GM12878 (cell line): Measurements from ENCODE around the gene MSI2. TPM values are rescaled to one million over a fixed set of nuclear protein-coding genes. Genes with fewer than 3 reads are reported as not detected.

Source experiments
- ATAC-seq: fragments of 200-7000 bp; cut with Tn5 transposase; 3 replicates; pipeline ENCODE4 v1.9.1; 2020; ENCODE audit warnings: mild to moderate bottlenecking, moderate library complexity
- BruUV-seq: library from RNA; stranded (reverse); fragments of 400-500 nt; replicated peaks from 2 replicates; lab custom pipeline; 2021; lab: Mats Ljungman, UMichigan
- CTCF ChIA-PET: fragments of 300-600 bp; sonication (Branson Sonifier 250); formaldehyde crosslinking; extraction: SDS; loops from one replicate; lab custom pipeline; 2021; ENCODE audit warnings: inconsistent platforms; lab: Yijun Ruan, JAX
- POLR2A ChIA-PET: fragments of 350-600 bp; formaldehyde crosslinking; extraction: SDS; loops from one replicate; lab custom pipeline; 2021; ENCODE audit warnings: inconsistent platforms; lab: Charles Lee
- RAD21 ChIA-PET: fragments of 300-600 bp; sonication (Branson Sonifier 250); formaldehyde crosslinking; loops from one replicate; lab custom pipeline; 2023; ENCODE audit warnings: antibody characterized with exemption; ENCODE audit not compliant: unreplicated experiment; lab: Charles Lee
- SMC1A ChIA-PET: fragments of 300-600 bp; sonication (Branson Sonifier 250); formaldehyde crosslinking; loops from one replicate; lab custom pipeline; 2023; ENCODE audit not compliant: unreplicated experiment, uncharacterized antibody; lab: Charles Lee
- DNase-seq: peaks from one replicate; pipeline ENCODE4 v3.0.0-alpha.2; 2011; ENCODE audit warnings: low read depth, low spot score
- FAIRE-seq: peaks from 3 replicates; lab custom pipeline; 2011; peaks lifted over from hg19 to GRCh38; lab: Jason Lieb, UNC
- H2AFZ ChIP-seq: 2 replicates; pipeline ENCODE4 v1.6.0; 2011; ENCODE audit warnings: low read depth, low read length, control low read depth; ENCODE audit not compliant: control insufficient read depth
- H3K27ac ChIP-seq: 2 replicates; pipeline ENCODE4 v1.5.1; 2011; ENCODE audit warnings: control low read depth; ENCODE audit not compliant: control insufficient read depth, insufficient read depth
- H3K27me3 ChIP-seq, 2 experiments: replicated peaks in 1 of 2; 2 replicates each; pipeline versions ENCODE4 v1.6.0 to v1.6.1; 2011; ENCODE audit warnings: low read length in 1 of 2; ENCODE audit not compliant: control insufficient read depth in 2 of 2, insufficient read depth in 2 of 2
- H3K36me3 ChIP-seq, 2 experiments: 2 replicates each; pipeline ENCODE4 v1.5.1; 2011; ENCODE audit warnings: low read length in 1 of 2; ENCODE audit not compliant: control insufficient read depth in 2 of 2, insufficient read depth in 2 of 2
- H3K4me1 ChIP-seq: 2 replicates; pipeline ENCODE4 v1.6.1; 2011; ENCODE audit warnings: mild to moderate bottlenecking, low read length, moderate library complexity, mixed read lengths; ENCODE audit not compliant: control insufficient read depth, insufficient read depth
- H3K4me2 ChIP-seq: 2 replicates; pipeline ENCODE4 v1.6.0; 2011; ENCODE audit warnings: control low read depth; ENCODE audit not compliant: control insufficient read depth, insufficient read depth
- H3K4me3 ChIP-seq: fragments of 200-600 bp; sonication (generic); 2 replicates; pipeline ENCODE4 v1.5.1; 2016
- H3K79me2 ChIP-seq: 2 replicates; pipeline ENCODE4 v1.6.0; 2011; ENCODE audit warnings: low read length; ENCODE audit not compliant: control insufficient read depth, insufficient read depth
- H3K9ac ChIP-seq: 2 replicates; pipeline ENCODE4 v1.8.0; 2011; ENCODE audit warnings: low read length, control low read depth, mixed read lengths; ENCODE audit not compliant: control insufficient read depth, insufficient read depth
- H3K9me3 ChIP-seq: replicated peaks from 3 replicates; pipeline ENCODE4 v1.5.1; 2011; ENCODE audit warnings: mild to moderate bottlenecking, low read length; ENCODE audit not compliant: control insufficient read depth, insufficient read depth
- H4K20me1 ChIP-seq: 2 replicates; pipeline ENCODE4 v1.6.0; 2011; ENCODE audit not compliant: control insufficient read depth, insufficient read depth
- BACH1 ChIP-seq: fragments of 450-650 bp; IDR thresholded peaks from 2 replicates; pipeline ENCODE4 v1.6.1; 2017; ENCODE audit warnings: mild to moderate bottlenecking, borderline replicate concordance
- JUND ChIP-seq: IDR thresholded peaks from 2 replicates; pipeline ENCODE4 v1.6.1; 2012; ENCODE audit warnings: low read depth, mild to moderate bottlenecking, low read length, improper control_type of control experiment, moderate library complexity
- PAX8 ChIP-seq: fragments of 450-650 bp; IDR thresholded peaks from 2 replicates; pipeline ENCODE4 v1.6.1; 2017; ENCODE audit warnings: mild to moderate bottlenecking, moderate library complexity
- TCF12 ChIP-seq: IDR thresholded peaks from 2 replicates; pipeline ENCODE4 v1.6.1; 2011; ENCODE audit warnings: low read depth, mild to moderate bottlenecking, low read length
- YY1 ChIP-seq: IDR thresholded peaks from 2 replicates; pipeline ENCODE4 v1.6.1; 2011; ENCODE audit warnings: low read depth, mild to moderate bottlenecking, low read length
- ZNF217 ChIP-seq: fragments of 450-650 bp; IDR thresholded peaks from 2 replicates; pipeline ENCODE4 v1.6.1; 2017; ENCODE audit warnings: antibody characterized with exemption, mild to moderate bottlenecking
- WGBS: methylation state at CpG from one replicate; pipeline ENCODE4 v1.1.6; 2016; ENCODE audit warnings: low lambda C conversion rate; ENCODE audit not compliant: insufficient replicate concordance, insufficient coverage; ENCODE audit errors: missing lambda C conversion rate; 5-methylcytosine and 5-hydroxymethylcytosine counted together
- in situ Hi-C: fragments of 300-500 bp; cut with MboI; formaldehyde crosslinking; loops from 9 replicates; pipeline ENCODE4 v1.14.3; 2018; ENCODE audit warnings: mixed read lengths
- intact Hi-C: fragments of 100-400 bp; cut with micrococcal nuclease; formaldehyde crosslinking; loops from one replicate; pipeline ENCODE4 v1.14.2; 2022; ENCODE audit not compliant: unreplicated experiment
- polyA plus RNA-seq, 11 experiments: library from polyadenylated mRNA; depleted of rRNA in 4 of 11; unstranded in 6 of 11; stranded (reverse) in 5 of 11; fragments of >200 nt; fragmentation: Nextera tagmentation in 4 of 11; fragmentation: Illumina TruSeq in 1 of 11; extraction: Ambion mirVana in 4 of 11; extraction: Trizol in 1 of 11; gene quantifications; 1 replicate in 1 of 11; 2 replicates in 10 of 11; pipeline versions ENCODE4 v1.2.1 to v1.2.3, GENCODE V29; 2011 to 2016; ENCODE audit warnings: inconsistent platforms in 2 of 11, missing spikeins in 2 of 11, low read depth in 1 of 11
- total RNA-seq, 4 experiments: library from RNA; depleted of rRNA in 3 of 4; stranded (reverse); fragments of >200 nt in 3 of 4; fragmentation: Illumina TruSeq in 1 of 4; extraction: Trizol in 1 of 4; gene quantifications; 2 replicates each; pipeline versions ENCODE4 v1.2.1 to v1.2.3, GENCODE V29; 2013 to 2021

MSI2 gene
- total and polyA plus RNA-seq, 10 of the 15 experiments (the other 5 are each of a cell fraction or from before 2014, with no cell fraction given), result 6.1 to 76.1 (median 42.0) TPM

DNA sequence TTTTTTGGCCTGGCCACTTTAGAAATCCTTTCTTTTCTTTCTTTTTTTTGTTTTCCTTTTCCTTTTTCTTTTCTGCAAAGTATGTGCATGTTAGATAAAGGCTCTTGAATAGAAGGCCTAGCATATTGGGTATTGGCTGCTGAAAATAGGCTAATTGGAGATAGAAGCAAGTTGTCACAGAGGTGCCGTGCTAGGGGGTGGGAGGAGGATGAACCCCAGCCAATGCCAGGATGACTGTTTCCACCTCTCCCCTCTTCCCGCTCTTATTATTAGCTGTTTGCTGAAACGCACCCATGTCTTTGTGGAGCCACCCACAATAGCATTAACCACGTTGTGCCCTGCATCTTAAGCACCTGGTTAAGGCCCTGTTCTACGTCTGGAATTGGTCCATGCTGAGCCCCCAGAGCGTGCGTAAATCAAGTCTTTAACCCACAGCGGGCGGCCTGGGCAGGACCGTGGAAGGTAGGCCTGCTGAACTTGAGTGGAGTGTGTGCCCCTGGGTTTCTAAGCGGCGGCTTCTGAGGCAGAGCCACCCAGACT, 123.6 kb downstream of the MSI2 start (continued):
- TF ChIP-seq ZNF217 (no peak), BACH1 (no peak)

DNA sequence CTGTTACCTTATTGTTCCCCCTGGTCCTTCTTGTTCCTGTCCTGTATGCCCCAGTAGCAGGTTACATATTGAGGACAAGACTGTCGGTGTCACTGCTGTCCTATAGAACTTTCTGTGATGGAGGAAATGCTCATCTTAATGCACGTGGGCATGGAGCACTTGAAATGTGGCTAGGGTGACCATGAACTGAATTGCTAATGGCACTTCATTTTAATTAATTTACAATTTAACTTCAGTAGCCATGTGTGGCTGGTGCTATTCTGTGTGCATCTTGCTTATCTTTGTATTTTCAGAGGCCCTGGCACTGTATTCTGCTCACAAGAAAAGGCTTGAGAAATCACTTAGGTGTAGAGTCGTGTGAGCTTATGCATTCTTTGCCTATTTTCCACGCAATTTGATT, 125.2 kb downstream of the MSI2 start:
- 82% methylated on average over 4 of the region's 4 CpGs for WGBS
- Histone ChIP-seq H3K4me2 (no peak overlapping the region), H3K27ac (no peak overlapping the region), H3K27me3 (no peaks in the 10 kb centered on the region), H3K9me3 (peaks cover 4% of the 10 kb centered on the region; the same call in 1 of the 3 replicates), H3K9ac (no peak overlapping the region), H3K36me3 (peaks cover 1 to 2% of the 10 kb centered on the region in 2 experiments; a peak in 2 of 4 replicates), H4K20me1 (no peaks in the 10 kb centered on the region), H3K4me3 (no peak overlapping the region), H2AFZ (no peak overlapping the region), H3K79me2 (peaks cover 2% of the 10 kb centered on the region; the same call in 1 of the 2 replicates), H3K4me1 (no peaks in the 10 kb centered on the region)
- ATAC-seq (no peak), FAIRE-seq (no peak), DNase-seq (no peak)
- TF ChIP-seq TCF12 (no peak), PAX8 (no peak)
- ChIA-PET CTCF (interaction anchor here (1.3 kb wide), 2 partner anchors 13 to 20 kb away, joined by 3 to 4 read pairs; no protein-coding TSS in a partner anchor), POLR2A (no interaction called here), SMC1A (interaction anchor here (1.4 kb wide), 2 partner anchors 14 to 15 kb away, joined by 3 to 5 read pairs; no protein-coding TSS in a partner anchor), RAD21 (no interaction called here)
- in situ Hi-C loops, result no loop called here
- intact Hi-C loops, result no loop called here
- no TSS peak for BruUV-seq

DNA sequence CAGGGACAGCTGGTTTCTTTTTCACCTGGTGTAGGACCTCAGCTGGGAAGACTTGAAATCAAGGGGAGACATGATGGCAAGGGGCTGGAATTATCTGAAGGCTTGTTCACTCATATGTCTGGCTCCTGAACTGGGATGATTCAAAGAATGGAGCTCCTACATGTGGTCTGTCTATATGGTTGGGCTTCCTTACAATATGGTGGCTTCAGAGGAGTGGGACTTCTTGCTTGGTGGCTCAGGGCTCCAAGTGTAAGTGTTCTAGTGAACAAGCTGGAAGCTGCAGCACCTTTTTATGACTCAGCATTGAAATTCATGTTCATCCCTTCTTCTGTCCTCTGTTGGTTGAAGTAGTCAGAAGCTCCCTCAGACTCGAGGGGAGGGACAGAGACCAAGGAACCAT, 127.9 kb downstream of the MSI2 start:
- peaks cover 1 to 2% of the 10 kb centered on the region in 2 experiments; a peak in 2 of 4 replicates for H3K36me3 ChIP-seq
- no peak overlapping the region for H3K4me2 ChIP-seq
- H3K9ac ChIP-seq, result no peak overlapping the region
- DNase-seq, result no peak
- ChIA-PET RAD21 (interaction anchor here (1.3 kb wide), 1 partner anchor 140 kb away, joined by 5 read pairs; no protein-coding TSS in a partner anchor), CTCF (interaction anchor here (0.9 to 2.2 kb wide), 3 partner anchors 15 to 374 kb away, joined by 3 to 9 read pairs (median 6); no protein-coding TSS in a partner anchor), POLR2A (interaction anchor here (0.9 kb wide), 1 partner anchor 20 kb away, joined by 3 read pairs; no protein-coding TSS in a partner anchor), SMC1A (interaction anchor here (1.2 to 2.8 kb wide), 3 partner anchors 11 to 48 kb away, joined by 3 to 16 read pairs (median 4); no protein-coding TSS in a partner anchor)
- ATAC-seq, result no peak
- peaks cover 10% of the 10 kb centered on the region; the same call in 1 of the 3 replicates for H3K9me3 ChIP-seq
- no peak overlapping the region for H3K27ac ChIP-seq
- H4K20me1 ChIP-seq, result no peaks in the 10 kb centered on the region
- no peaks in the 10 kb centered on the region for H3K27me3 ChIP-seq
- no peak overlapping the region for H2AFZ ChIP-seq
- no peaks in the 10 kb centered on the region for H3K4me1 ChIP-seq
- H3K79me2 ChIP-seq, result peaks cover 2% of the 10 kb centered on the region
- TF ChIP-seq YY1 (0 out of 2 replicates have a peak, but pooled peaks have one; percentile 29), JUND (no peak)
- no TSS peak for BruUV-seq
- WGBS, result 89% methylated on average over 1 of the region's 1 CpG
- no peak for FAIRE-seq
- in situ Hi-C loops, result no loop called here
- H3K4me3 ChIP-seq, result no peak overlapping the region
- intact Hi-C loops, result no loop called here
